ENCODE data around the gene COL8A2. TPM values are rescaled to one million over a fixed set of nuclear protein-coding genes. Genes with fewer than 3 reads are reported as not detected.

Gene COL8A2
- total RNA-seq: 3.0 and 3.1 TPM in 2 replicates

DNA sequence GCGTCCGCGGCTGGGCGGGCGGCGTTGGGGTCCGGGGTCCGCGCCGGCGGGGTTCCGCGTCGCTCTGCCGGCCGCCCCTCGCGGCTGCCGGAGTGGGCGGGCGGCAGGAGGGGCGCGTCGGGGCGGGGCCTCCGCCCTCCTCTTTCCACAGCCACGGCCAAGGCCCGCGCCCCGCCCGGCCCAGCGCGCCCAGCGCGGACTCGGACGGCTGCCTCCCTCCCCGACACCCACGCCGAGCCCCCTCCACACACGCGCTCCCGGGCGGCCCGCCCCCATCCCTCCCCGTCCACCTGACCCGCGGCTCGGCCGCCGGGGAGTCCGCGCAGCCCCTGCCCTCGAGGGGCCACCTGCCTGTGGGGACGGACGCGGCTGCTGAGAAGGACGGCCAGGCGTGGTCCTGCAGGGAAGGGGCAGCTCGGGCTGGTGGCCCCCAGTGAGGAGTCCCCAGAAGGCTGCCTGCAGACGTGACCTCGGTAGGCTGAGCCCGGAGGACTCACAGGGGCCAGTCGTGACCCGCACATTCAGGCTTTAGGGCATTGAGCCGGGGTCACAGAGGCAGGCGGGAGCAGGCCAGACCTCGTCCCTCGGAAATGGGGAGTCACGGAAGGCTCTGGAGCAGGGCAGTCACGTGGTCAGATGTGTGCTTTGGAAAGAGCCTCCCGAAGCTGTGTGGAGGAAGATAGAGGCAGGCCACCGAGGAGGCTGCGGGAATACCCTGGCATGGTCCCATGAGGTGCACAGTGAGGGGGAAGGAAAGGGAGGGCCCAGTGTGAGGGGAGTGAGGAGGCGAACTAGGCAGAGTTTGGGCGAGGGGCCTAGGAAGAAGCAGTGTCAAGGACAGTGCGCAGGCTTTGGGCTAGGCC is at the start of gene COL8A2:
Gene COL8A2 (minus strand): TSS at position 94 of the 863 bp plus-strand sequence. CDS start 24,980 bp downstream, outside the sequence.

DNA sequence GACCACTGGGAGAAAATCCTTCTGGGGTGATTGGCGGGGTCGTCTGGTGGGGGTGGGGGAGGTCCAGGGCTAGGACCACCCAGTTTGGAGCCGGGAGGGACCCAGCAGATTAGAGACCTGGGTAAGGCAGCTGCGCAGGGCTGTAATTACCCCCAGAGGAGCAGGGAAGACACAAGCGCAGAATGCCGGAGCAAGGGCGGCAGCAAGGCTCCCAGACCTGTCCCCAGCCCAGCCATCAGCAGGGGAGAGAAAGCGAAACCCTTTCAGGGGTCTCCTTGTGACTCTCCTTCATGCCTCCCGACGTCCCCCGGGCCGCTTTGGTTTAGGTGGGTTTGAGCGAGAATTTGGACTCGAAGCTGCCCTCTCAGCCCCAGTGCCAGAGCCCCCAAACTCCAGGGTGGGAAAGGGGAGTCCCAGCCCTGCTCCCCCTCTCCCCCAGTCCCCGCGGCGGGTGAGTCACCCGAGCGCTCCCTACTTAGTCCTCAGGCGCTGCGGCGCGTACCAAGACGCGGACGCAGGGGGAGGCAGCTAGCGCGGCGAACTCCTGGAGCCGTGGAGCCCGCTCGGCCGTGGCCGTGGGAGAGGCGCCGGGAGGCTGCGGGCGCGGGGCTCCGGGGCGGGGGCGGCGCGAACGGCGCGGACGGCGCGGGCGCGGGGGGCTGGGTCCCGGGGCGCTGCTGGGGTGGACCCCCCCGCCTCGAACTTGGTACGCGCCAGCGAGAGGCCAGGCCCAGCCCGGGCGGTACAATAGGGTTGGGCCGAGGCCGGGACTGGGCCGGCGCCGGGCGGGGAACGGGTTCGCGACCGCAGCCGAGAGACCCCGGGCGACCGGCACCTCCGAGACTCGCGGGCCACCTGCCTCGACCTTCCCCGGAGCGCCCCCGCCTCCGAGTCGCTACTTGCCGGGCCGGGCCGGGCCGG is 30.6 kb upstream of the COL8A2 start, which contains the start of gene MAP7D1:
Gene MAP7D1 (plus strand): TSS at position 753 of the 921 bp plus-strand sequence. CDS start 258 bp downstream, outside the sequence.

DNA sequence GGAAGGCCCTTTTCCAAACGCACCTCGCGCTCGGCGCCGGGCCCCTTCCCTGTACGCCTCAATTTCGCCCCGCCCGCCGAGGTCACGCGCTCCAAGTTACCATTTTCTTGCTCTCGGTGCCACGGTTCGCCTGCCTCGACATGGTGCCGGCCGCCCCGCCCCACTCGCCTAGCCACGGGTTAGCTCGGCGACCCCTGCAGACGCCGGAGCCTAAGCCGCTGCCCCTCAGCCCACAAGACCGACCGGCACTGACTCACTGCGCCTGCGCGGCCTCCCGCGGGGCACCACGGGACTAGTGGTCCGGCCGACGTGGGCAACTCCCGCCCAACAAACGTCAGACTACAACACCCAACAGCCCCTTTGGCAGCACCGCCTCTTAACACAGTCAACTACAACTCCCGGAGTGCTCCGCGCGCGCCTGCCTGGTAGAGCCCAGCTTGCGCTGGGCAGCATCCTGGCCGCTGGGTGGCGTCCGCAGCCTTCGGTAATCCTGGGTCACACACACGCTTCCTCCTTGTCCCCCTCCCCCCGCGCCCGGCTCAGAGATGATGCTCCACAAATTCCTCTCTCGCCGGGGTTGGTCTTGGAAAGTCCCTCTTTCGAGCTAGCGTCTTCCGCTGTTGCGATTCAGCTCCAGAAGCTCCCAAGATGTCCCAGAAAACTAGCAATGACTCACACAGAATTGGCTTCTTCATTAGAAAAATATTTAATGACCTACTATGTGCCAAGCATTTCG is 24.4 kb upstream of the COL8A2 start, which contains the start of gene TRAPPC3:
Gene TRAPPC3 (minus strand): TSS at position 250 of the 736 bp plus-strand sequence. CDS start 108 bp downstream, at position 142.

GRCh38 chr1:36088577-36089392 is 36.2 kb downstream of the COL8A2 start, which contains the start of gene ADPRS:
TSS of gene ADPRS (plus strand) at chr1:36088892. CDS start at chr1:36088905, 13 bp downstream.

GRCh38 chr1:36083635-36084496 is 41.2 kb downstream of the COL8A2 start, which contains the start of gene TEKT2:
TSS of gene TEKT2 (plus strand) at chr1:36084094. CDS start at chr1:36084922, 828 bp downstream.

Other genes with a start within 250 kb of the COL8A2 start
- 5.3 and 5.5 TPM in 2 replicates for gene AGO1, start 242.0 kb downstream of the COL8A2 start, total RNA-seq
- gene AGO3, start 194.1 kb downstream of the COL8A2 start, total RNA-seq: 8.4 and 10.2 TPM in 2 replicates
- under 0.01 TPM in 1 of 2 replicates, not detected in the other for gene TEKT2, start 41.1 kb downstream of the COL8A2 start, total RNA-seq
- gene ADPRS, start 36.3 kb downstream of the COL8A2 start, total RNA-seq: 40.9 and 59.5 TPM in 2 replicates
- gene TRAPPC3, start 24.3 kb upstream of the COL8A2 start, total RNA-seq: 82.5 and 123 TPM in 2 replicates
- 68.6 and 152 TPM in 2 replicates for gene MAP7D1, start 30.9 kb upstream of the COL8A2 start, total RNA-seq
- gene THRAP3, start 99.2 kb upstream of the COL8A2 start, total RNA-seq: 80.2 and 86.5 TPM in 2 replicates
- gene SH3D21, start 181.1 kb upstream of the COL8A2 start, total RNA-seq: 3.2 and 7.0 TPM in 2 replicates
- 47.3 and 56.6 TPM in 2 replicates for gene EVA1B, start 198.4 kb upstream of the COL8A2 start, total RNA-seq